Limb (tissue), 2 donors: ENCODE measurements around the gene KRI1.
"Not testable (repeated sequence)": the region's sequence is repeated elsewhere in the genome, so short reads cannot be mapped to it uniquely, and the experiment has no call there.

Experiments used
- DNase-seq, 2 donors: peaks; one replicate each; pipeline ENCODE4 v3.0.0-alpha.2; 2016; ENCODE audit errors: extremely low spot score in 2 of 2

The KRI1 gene

GRCh38 chr19:10575011-10575716 lies 9.4 kb upstream of the KRI1 start:
- DNase-seq: no peak

GRCh38 chr19:10574462-10574861 lies 8.7 kb upstream of the KRI1 start:
- DNase-seq: no peak

- not testable (repeated sequence) for DNase-seq
These were observed 8.0 kb upstream of the KRI1 start for GRCh38 chr19:10573793-10574192.

DNA sequence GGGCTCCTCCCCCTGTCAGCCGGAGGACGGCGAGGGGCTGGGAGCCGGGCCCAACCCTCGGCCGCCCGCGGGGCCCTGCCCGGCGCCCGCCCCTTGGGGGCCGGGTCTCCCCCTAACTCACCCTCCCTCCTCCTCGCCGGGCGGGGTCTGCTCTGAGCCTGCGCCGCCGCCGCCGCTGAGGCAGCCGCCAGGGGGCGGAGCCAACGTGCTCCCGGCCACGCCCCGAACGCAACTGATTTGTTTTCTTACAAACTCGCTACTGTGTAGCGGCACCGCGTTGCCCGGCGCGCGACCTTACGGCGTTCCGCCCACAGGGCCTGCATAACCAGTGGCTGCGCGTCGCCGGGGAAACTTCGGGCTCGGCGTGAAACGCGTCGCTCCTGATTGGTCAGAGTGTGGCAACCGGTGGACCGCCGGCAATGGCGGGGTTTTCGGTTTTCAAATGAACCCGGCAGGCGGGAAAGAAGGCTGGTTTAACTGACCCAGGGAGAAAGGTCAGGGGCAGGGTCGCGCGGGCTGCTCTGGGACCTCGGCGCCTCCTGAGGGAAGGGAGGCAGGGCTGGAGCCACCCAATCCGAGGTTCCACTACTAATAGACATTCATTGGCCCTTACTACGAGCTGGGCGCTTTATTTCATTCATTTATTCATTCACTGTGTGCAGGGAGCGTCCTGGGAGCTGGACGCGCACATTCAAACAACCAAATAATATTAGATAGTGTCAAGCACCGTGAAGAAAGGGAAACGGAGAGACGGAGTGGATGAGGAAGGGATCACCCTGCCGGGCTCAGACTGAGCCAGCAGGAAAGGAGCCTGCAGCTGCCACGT lies 3.2 kb upstream of the KRI1 start, which contains the start of gene CDKN2D:
TSS of gene CDKN2D (minus strand) at position 154 of the 826 bp plus-strand sequence. CDS start 326 bp downstream, outside the sequence.
- peak; percentile 99 to 100 for DNase-seq

DNA sequence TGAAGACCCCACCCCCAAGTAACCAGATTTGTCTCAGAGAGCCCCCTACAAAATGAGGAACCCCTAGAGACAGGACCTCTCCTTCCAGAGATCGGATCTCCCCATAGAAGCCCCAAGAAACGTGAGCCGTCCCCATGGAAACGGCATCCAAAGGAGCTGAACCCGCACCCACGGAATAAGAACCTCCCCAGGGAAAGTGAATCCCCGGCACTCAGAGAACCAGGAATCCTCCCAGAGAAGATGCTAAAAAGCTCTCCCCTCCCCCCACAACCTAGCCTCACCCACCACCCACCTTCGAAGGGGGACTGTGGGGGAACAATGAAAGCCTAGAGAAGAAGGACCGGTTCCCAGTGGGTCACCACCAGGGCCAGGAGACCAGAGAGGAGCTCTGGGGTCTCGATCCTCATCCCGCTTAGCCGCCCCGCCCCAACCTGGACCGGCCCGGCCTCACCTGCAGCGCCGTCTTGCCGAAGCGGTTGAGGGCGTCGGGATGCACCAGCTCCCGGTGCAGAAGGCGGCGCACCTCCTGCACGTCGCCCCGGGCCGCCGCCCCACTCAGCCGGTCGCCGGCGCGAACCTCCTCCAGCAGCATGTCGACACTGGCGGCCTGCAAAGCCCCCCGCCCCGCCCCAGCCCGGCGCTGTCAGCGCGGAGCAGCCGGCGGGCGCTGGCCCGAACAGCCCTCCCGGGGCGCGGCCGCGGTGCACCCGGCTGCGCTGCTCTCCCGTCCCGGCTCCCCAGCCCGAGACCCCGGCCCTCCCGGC lies 2.4 kb upstream of the KRI1 start:
- DNase-seq: no peak

DNA sequence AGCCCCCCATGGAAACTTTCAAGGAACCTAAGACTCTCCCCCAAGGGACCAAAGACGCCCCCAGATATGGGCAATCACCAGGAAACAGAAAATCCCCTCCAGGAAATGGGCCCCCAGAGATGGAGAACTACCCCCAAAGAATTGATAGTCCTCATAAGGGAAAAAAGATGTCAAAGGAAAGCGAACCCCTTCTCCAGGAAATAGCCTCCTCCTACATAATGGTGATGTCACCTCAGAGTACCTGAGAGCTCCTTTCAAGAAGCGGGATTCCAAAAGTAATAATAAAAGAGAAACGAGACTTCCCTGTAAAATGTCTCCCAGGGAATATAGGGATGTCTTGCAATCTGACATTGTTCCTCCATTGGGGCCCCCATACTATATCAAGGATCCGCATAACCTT lies 1.8 kb upstream of the KRI1 start:
- DNase-seq: no peak

DNA sequence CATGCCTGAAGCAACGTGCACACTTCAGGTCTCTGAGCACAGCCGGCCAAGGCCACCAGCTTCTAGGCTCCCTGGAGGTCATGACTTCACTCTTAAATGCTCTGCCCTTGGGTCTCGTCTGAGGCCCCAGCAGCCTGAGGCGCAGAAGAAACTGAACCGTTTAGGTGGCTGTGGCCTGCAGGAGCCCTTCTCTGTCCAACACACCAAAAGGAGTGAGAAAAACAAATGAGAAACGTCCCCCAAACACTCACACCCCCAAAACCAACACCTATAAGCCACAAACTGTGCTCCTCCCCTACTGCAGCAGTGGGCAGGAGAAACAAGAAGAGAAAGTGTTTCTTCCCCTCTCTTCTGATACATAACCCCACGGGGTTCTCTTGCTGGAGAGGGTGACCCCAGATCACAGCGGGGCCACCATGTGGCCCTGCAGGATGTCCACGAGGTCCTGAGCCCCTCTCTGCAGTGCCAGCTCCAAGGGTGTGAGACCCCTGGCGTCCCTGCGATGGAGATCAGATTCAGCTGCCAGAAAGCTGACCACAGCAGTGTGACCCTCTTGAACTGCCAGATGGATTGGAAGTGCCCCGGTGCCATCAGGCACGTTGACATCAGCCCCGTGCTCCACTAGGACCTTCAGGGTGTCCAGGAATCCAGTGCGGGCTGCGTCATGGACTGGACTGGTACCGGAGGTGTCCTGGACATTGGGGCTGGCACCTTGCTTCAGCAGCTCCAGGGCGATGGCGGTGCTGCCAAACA lies 1.0 kb upstream of the KRI1 start:
- no peak for DNase-seq

DNA sequence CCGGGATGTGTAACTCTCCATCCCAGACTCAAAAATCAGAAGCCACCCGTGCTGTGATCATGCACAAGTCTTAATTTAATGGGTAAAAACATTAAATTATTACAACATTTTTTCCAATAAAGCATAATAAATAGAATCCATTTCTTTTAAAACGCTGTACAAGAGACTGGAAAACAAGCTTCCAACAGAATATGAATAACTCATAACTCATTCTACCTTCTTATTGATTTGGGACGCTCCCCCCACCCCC lies 523 bp upstream of the KRI1 start:
- DNase-seq: no peak

DNA sequence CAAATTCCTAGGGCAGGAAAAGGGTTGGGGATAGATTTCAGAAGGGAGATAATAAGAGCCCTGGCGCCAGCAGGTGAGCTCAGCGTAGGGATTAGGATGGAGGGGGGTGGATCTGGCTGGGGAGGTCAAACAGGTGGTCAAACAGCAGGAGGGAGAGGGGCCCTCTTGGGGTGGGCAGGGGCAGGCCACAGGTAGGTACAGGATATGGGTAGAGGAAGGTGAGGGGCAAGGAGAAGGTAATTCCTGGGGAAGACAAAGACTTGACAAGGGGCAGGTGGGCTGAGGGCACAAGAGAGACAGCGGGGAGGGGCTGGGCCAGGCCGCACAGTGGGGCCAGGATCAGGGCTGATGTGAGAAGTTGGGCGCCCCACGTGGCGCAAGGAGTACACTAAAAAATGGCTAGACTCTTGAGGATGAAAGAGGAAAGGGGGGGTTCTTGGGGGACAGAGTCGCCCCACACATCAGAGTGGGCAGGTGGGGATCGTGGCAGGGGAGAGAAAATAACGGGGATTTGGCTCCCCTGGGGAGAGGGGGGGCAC lies 713 bp downstream of the KRI1 start:
- DNase-seq: peak; percentile 45 to 65

DNA sequence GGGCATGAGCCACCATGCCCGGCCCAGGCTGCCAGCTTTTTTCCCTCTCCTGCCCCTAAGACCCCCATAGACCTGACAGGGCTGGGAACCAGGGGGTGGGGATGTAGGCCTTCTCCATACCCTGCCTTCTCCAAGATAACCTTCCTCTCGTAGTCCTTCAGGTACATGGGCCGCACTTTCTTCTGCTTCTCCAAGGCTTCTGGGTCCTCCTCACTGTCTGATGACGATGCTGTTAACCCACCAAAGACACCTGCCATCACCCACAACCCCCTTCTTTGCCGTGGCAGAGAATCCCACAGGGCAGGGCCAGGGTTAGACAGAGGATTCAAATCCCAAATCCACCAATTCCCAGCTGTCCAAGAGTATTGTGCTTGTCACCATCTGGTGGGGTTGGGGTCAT lies 3.2 kb downstream of the KRI1 start:
- no peak for DNase-seq

GRCh38 chr19:10560154-10560553 lies 5.7 kb downstream of the KRI1 start:
- no peak for DNase-seq

GRCh38 chr19:10557603-10558197 lies 8.1 kb downstream of the KRI1 start:
- DNase-seq: no peak

GRCh38 chr19:10555610-10555973 lies 10.2 kb downstream of the KRI1 start:
- DNase-seq: no peak

DNA sequence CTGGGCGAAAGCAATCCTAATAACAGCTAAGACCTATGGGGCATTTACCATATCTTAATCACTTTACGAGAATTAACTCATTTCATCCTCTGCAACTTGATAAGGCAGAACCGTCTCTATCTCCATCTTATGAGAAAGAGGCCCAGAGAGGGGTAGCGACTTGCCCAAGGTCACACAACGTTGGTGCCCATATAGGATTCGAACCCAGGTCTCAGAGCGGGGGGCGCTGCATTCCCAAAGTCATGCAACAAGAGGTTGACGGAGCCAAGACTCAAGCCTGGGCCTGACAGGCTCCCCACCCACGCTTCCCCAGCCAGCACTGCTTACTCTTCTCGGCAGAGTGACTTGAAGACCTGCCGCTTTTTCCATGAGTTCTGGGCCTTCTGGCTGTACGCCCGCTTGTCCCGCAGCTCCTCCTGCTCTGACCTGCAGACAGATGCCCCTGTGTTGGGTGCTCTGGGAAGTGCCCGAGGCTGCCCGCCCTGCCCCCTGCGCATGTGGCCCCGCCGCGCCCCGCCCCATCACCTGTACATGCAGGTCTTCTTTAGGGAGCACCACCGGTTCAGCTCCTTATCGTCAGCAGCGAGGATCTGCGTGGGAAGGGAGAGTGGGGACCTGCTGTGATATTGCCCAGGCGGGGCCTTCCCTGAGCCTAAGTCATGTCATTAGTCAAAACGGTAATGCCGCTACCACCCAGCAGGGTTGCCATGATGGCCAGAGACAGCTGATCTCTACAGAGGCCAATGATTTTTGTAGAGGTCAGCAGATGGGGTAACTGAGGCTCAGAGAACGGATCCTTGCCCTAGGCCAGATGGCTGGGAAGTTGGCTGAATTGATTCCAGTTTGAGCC lies 10.8 kb downstream of the KRI1 start:
- DNase-seq: no peak

DNA sequence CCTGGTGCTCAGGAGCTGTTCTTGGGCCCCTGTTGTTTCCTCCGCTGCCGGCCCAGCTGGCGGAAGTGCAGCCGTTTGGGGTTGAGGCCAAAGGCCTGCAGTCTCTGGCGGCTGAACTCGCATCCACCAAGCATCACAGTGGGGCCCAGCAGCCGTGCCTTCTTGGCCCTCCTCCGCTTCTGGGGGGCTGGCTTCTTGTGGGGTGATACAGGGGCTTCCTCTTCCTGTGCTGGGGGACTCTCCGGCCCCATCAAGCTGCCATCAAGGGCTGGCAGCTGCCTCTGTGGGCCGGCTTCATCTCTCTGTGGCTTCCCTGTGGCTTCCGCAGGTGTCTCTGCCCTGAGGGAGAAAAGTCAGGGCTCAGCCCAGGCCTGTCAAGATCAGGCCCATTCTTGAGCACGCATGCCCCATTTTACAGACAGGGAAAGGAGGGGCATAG lies 11.8 kb downstream of the KRI1 start:
- no peak for DNase-seq

GRCh38 chr19:10553087-10553667 lies 12.6 kb downstream of the KRI1 start:
- no peak for DNase-seq

DNA sequence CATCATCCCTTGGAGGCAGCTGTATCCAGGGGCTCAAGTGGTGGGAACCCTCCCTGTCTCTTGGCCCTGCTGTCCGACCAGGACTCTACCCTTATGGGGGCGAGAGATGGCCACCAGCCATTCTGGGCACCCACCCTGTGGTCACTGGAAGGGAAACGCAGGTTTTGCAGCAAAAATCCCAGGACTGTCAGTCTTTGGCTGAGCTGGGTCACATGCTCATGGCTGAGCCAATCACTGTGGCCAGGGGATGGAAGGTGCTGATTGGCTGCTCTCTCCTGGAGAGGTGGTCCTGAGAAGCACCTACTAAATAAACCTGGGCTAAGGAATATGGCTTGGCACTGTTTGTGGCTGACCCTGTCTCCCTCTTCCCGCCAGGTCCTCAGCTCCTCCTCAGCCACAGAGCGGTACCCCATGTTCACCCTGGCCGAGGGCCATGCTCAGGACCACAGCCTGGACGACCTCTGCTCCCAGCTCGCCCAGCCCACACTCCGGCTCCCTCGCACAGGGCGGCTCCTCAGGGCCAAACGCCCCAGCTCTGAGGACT lies 13.2 kb downstream of the KRI1 start:
- no peak for DNase-seq

- DNase-seq: no peak
These were observed 14.0 kb downstream of the KRI1 start for GRCh38 chr19:10551698-10552301.

GRCh38 chr19:10551006-10551405 lies 14.8 kb downstream of the KRI1 start:
- not testable (repeated sequence) for DNase-seq
